ENCODE measurements around the gene CTNND2.
"Not testable (repeated sequence)": the region's sequence is repeated elsewhere in the genome, so short reads cannot be mapped to it uniquely, and the experiment has no call there.

The CTNND2 gene

DNA sequence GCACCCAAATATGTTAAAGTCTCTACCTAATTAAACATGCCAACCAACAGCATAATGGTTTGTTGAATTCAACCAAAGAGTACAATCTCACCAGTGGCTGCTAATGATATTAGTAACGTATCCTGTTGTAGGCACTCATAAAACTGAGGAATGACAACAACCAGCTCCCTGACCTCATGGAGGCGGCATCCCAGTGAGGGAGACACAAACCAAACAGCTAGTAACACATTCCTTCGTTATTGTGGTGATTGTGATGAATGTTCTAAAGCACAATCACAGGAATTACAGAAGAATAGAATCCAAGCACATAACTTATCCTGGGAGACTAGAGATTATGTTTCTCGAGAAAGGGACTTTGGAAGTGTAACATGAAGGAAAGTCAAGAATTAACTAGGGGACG lies 224.6 kb downstream of the CTNND2 start:
- no peak for DNase-seq (ENCODE audit: low read depth in 3 of 3)

DNA sequence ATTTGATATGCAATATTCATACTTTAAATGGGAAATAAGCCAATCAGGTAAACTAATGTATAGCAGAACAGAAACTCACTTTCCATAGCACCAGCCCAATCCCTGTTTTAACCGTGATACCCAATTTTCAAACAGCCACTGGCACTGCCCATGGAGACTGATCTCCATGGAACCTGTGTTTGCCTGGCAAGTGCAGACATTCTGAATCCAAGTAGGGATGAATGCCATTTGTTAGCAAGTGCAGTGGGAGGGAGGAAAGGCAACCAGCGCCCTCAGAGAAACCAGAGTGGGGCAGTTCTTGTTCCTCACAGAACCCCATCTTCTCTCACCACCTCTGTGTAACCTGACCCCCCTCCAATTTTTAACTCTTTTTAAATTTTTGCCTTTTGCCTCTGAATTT lies 229.1 kb downstream of the CTNND2 start:
- no peak for DNase-seq (ENCODE audit: low read depth in 3 of 3)

DNA sequence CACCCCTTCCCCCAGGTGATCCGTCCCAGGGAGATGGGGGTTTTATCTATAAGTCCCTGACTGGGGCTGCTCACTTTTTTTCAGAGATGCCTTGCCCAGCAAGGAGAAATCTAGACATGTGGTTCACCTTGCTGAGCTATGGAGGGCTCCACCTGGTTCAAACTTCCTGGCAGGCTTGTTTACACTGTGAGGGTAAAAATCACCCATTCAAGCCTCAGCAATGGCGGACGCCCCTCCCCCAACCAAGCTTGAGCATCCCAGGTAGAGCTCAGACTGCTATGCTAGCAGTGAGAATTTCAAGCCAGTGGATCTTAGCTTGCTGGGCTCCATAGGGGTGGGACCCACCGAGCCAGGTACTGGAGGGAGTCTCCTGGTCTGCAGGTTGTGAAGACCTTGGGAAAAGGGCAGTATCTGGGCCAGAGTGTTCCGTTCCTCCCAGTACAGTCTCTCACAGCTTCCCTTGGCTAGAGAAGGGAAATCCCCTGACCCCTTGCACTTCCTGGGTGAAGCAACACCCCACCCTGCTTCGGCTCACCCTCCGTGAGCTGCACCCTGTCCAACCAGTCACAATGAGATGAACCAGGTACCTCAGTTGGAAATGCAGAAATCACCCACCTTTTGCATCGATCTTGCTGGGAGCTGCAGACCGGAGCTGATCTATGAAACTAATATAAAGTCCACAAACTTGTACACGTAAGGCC lies 231.7 kb downstream of the CTNND2 start:
- no peak for DNase-seq (ENCODE audit: low read depth in 3 of 3)

DNA sequence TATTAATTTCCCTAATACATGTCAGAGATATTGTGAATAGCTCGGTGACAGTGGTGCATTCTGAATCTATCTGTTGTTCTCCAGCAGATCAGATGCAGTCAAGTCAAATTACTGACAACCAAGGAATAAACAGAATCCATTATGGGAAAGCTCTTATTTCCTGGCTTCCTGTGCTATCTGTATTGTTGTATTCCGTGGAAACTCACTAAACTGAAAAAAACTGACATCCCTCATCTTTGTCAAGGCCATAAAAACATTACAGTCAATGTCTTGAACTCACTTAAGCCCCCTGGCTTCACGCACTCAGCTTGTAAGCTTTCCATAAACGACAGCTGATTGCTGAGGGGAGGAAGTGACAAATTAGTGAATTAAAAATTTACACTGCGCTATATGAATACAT lies 245.9 kb downstream of the CTNND2 start:
- DNase-seq (ENCODE audit: low read depth in 3 of 3) = no peak

DNA sequence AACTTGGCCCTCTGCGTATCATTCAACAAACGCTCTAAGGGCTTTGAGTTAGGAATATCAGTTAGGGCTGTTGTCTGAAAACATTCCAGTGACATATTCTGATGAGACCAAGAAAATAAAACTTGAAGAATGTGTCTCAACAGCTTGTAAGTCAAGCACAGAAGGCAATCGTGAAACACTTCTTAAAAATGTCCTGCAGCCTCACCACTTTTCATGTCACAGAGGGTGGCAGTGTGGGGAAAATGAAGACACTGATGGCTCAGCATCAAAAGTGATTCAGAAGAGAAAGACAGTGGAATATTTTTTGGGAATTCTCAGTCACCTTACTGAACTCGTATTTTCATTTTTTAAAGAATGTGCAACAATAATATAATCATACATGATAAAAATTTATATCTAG lies 247.3 kb downstream of the CTNND2 start:
- DNase-seq (ENCODE audit: low read depth in 3 of 3) = no peak

DNA sequence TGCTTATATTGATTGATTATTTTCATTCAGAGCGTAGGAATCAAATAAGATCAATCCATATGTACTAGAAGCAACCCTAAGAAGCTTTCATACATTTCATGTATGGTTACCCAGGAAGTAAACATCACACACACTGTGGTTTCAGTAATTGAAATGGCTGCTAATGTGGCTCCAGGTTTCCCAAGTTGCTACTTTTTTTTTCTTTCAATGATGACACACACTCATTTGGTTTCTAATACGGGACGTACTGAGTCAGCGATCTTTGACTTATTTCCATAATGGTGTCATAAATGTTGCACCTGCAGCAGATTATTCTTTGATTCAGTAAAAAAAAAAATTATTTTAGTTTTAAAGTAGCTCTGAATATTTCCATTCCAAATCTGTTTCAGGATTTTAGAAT lies 248.6 kb downstream of the CTNND2 start:
- DNase-seq (ENCODE audit: low read depth in 3 of 3) = no peak

DNA sequence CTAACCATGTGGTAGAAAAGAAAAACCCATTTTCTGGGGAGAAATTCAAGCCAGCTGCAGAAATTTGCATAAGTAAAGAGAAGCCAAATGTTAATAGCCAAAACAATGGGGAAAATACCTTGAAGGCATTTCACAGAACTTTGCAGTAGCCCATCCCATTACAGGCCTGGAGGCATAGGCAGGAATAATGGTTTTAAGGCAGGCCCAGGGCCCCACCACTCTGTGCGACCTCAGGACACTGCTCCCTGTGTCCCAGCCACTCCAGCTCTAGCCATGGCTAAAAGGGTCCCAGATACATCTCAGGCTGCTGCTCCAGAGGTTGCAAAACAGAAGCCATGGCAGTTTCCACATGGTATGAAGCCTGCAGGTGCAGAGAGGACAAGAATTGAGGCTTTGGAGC lies 253.3 kb downstream of the CTNND2 start:
- no peak for DNase-seq (ENCODE audit: low read depth in 3 of 3)

DNA sequence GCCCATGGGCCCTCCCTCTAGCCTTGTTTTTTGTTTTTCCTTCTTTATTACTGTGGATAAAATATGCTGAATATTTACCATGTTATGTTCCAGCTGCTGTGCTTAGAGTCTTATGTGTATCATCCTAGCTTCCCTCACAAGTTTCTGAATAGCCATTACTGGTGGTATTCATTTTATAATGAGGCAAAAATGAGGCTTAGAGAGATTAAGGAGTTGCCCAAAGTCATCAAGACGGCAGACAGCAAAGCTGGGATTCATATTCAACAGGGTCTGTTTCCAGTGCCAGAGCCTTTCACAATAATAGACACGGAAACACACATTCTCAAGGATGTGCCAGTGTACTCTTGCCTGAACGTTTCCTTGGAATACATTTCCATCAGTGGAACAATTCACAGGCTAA lies 258.1 kb downstream of the CTNND2 start:
- DNase-seq (ENCODE audit: low read depth in 3 of 3) = no peak

DNA sequence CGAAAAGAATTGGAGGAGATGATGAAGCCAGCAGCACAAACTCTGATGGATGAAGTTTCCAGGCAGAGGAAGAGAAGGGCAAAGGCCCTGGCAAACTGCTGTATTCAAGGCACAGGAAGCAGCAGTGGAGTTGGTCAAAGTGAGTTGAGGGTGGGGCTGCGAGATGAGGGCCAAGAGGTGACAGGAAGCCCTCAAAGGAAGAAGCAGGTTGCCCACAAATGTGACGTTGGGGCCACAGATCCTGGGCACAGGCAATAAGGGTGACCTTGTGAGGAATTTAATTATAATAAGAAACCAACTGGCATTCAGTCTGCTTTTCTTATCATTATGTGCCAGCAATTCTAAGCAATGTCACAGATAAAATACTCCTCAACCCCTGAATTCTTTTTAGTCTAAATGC lies 261.8 kb downstream of the CTNND2 start:
- no peak for DNase-seq (ENCODE audit: low read depth in 3 of 3)

DNA sequence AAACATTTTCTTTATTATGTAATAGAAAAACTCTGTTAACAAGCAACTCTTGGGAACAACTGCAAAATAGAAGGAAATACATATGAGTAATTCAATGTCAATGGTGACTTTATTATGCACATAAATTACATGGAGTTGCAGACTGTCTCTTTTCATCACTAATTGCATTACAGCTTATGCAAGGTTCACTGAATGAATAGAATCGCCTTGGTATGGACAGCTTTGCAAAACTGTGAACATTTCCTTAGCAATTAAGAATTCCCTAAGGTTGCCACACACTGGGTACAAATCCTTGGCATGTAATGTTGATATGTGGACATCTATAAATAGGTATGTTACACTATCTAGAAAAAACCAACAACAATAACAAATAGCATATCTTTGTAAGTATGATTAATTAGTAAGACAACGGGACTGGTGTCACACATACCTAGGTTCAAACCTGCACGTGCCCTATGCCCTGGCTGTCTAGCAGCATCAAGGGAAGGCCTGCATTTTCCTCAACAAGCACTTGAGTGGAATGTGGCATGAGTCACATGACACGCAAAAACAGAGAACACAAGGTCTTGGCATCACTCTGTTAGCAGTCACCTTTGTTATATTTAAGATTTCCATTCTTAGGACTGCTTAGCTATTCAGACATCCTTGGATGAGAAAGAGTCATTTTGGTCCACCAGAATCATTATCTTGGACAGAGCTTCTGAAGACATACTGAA lies 263.9 kb downstream of the CTNND2 start:
- no peak for DNase-seq (ENCODE audit: low read depth in 3 of 3)

DNA sequence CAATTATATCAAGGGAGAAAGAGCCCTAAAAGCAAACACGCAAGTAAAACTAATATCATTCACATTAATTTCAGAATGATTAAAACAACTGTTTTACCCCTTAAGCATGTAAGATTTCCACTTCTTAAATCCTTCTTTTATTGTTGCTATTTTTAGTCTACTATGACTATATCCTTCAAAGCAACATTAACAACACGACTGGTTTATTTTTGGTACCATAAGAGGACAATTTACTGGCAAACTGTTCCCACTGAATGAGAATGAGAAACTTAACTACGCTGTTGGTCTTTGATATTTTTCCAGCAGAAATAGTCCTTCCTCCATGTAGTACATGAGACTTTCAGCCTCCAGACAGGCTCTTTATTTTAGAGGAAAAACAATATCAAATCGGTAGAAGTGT lies 281.5 kb downstream of the CTNND2 start:
- no peak for DNase-seq (ENCODE audit: low read depth in 3 of 3)

DNA sequence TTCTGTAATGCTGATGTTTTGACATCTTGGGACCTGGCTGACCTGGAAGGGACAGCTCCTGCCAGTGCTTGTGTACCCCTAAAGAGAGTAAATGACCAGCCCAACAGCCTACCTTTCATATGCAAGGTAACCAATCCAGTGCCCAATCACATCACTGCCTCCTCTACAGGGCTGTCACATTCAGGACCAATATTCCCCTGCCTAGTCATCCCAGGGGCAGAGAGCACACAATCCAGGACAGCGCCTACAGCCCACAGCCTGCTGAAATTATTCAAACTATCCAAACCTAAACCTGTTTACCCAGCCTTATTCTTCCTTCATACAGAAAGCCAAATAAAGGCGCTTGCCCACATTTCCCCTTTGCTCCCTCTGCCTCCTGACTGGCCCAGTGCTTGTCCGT lies 284.1 kb downstream of the CTNND2 start:
- DNase-seq (ENCODE audit: low read depth in 3 of 3) = no peak

DNA sequence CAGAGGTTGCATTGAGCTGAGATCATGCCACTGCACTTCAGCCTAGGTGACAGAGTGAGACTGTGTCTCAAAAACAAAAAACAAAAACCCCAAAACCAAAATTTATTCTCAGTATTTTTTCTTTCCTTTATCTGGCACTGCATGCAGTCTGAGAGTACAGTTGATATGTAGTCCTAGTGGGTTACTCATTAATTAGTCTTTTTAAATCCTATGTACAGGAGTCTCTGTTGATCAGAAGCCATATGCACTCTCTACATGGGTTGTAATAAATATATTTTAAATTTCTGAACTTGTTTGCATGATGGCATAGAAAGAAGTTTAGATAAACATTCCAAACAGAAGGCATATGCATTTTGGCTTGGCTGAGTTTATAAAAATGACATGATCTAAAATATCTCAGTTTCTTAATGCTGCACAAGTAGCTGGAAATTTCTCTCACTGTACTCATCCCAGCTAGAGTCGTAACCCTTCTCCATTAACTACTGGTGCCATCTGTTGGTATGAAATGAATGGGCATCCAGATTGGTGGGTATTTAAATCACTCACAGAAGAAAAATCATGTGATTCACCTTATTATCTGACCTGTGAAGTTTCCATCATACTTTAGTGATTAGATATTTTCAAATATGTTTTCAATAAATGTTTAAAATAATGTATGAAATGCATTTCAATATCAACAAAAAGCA lies 284.8 kb downstream of the CTNND2 start:
- DNase-seq (ENCODE audit: low read depth in 3 of 3) = no peak

DNA sequence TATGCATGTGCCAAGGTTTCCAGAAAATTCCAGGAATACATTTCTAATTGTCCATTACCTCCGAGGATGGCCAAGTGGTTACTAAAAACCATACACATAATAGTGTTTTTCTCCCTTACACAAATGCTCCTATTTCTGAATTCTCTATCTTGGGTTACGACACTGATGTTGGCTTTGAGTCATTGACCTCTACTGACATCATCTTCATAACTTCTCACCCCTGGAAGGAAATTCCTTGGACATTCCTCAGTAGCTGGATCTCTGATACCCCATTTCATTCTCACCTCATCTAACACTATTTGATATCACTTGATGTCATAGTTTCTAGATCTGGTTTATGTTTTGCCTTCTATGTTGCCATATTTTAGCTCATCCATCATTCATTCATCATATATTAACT lies 287.2 kb downstream of the CTNND2 start:
- no peak for DNase-seq (ENCODE audit: low read depth in 3 of 3)

DNA sequence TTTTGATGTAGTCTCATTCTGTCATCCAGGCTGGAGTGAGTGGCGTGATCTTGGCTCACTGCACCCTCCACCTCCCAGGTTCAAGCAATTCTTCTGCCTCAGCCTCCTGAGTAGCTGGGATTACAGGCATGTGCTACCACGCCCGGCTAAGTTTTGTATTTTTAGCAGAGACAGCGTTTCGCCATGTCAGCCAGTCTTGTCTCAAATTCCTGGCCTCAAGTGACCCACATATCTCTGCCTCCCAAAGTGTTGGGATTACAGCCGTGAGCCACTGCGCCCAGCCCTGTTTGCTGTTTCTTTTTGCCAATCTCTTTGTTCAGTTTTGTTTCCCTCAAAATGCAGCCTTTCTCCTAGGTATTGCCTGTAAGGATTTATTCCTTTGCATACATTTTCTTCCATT lies 287.6 kb downstream of the CTNND2 start:
- not testable (repeated sequence) for DNase-seq (ENCODE audit: low read depth in 3 of 3)

DNA sequence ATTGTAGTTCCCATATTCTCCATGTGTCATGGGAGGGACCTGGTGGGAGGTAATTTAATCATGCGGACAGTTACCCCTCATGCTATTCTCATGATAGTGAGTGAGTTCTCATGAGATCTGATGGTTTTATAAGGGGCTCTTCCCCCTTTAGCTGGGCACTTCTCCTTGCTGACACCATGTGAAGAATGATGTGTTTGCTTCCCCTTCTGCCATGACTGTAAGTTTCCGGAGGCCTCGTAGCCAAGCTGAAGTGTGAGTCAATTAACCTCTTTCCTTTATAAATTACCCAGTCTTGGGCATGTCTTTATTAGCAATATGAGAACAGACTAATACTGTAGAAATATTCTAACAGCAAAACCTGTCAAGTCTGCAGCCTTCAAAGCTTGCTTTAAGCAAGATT lies 293.2 kb downstream of the CTNND2 start:
- no peak for DNase-seq (ENCODE audit: low read depth in 3 of 3)

DNA sequence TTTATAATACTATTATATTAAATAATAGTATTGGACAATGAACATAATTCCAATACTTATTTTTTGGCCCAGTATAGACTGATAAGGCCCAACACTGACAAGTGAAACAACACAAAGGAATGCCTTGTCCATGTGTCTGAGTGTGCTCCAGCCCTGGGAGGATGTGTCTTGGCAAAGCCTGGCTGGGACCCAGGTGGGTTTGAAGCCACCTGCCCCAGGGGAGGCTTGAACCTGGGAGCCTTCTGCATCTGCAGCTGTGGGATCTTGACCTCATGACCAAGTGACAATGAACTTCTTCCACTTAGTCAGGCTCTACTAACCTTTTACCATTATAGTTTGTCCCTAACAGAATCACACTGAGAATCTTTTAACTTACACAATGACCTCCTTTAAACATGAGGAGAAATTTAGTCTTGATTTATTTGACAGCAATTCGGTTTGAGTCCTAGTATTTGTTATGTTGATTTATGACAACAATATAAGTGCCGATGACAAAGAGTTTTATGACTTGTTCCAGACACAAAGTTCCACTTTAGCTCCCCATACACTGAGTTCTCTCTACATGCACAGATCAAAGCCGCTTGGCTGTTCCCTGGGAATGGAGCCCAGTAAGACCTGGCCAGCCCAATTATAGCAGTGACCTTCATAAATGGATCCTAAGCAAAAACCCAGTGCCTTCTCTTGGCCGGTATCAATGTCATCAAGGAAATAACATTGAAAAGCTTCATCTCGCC lies 294.5 kb downstream of the CTNND2 start:
- no peak for DNase-seq (ENCODE audit: low read depth in 3 of 3)

DNA sequence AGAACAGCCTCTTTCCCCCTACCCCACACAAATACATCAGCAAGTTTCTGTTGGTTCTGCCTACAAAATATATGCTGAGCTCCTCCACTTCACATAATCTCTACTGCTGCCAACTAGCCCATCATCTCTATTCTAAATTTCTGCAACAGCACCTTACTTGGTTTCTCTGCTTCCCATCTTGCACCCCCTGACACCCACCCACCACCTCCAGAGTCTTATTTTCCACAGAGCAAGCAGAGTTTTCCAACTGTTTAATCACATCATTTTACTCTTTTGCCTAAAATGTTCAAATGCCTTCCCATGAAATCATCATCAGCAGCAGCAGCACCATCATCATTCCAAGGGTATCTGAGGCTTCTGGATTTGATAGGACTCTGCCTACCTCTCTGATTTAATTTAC lies 295.7 kb downstream of the CTNND2 start:
- DNase-seq (ENCODE audit: low read depth in 3 of 3) = no peak

DNA sequence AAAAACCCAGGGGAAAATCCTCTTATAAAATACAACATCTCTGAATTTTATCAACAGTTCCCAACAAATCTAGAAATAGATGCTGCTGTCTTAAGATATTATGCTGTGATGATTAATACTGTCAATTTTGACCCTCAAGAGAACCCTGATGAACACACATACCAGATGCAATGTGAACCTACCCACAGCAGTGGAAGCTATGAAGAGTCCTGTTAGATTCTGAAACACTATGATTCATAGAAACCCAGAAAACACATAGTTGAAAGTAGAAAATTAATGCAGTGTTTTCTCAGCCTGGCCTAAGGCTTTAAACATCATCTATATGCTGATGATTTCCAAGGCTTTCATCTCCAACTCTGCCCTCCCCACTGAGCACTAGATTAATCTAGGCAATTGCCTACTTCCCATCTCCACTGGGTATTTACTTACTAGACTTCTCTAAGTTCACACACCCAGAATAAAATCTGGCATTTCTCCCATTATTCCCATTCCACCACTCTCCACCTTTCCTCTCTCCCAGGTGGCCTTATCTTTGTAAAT lies 296.2 kb downstream of the CTNND2 start:
- no peak for DNase-seq (ENCODE audit: low read depth in 3 of 3)

DNA sequence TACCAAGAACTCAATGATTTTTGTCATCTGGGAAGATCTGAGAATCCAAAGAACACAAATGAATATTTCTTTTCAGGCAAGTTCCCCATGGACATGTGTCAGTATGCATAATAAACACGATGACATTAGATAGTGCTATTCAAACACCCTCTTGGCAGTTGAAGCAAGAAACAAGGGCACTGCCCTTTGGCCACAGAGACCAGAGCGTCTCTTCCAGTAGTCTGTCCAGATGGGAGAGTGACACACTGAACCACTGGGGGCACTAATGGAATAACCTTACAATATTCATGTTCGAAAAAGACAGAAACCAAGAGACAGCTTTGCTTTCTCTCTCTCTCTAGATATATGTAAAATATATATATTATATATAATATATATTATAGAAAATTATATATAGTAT lies 301.9 kb downstream of the CTNND2 start:
- DNase-seq (ENCODE audit: low read depth in 3 of 3) = no peak

DNA sequence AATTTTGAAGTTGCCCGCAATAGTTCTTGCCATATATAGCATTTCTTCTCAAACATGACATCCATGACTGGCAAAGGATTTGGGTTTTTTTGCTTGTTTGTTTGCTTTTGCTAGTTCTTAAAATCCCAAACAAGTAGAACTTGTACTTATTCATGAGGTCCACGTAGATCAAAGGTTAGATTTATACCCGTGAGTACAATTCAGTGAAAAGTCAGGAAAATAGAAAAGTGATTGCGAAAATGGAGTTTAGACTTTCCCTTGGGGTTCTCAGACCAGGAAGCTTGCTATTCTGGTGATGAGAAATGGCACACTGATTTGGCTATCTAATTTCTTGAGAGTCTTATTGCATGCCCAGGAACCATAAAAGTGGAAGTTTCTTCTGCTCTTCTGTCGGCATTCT lies 304.7 kb downstream of the CTNND2 start:
- no peak for DNase-seq (ENCODE audit: low read depth in 3 of 3)

DNA sequence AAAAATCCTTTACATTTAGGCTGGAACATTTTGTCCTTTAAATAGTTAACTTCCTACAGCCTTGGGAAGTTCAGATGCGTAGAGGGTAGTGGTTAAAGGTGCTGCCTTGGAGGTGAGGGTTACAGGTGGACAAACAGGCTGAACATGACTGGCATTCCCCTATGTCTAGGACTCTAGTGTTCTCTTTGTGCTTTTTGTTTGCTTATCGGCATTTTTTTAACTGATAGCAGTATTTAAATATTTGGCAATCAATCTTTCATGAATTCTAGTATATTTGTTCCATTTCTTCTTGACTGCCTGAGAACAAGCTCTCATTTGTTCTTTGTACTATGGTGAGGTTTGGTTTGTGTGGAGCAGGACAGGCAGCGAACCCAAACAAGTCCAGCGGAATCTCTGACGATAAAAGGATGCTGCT lies 307.6 kb downstream of the CTNND2 start:
- DNase-seq (ENCODE audit: low read depth in 3 of 3) = no peak

Data from stimulated activated CD4-positive, alpha-beta T cell treated with anti-CD3 and anti-CD28 coated beads, TNF-alpha, amount 100 ng/mL, for 24 hours (primary cell).